ENCODE results near the gene RESF1. TPM values are rescaled to one million over a fixed set of nuclear protein-coding genes. Genes with fewer than 3 reads are reported as not detected.
A peak's percentile ranks its signal among the peaks of the same experiment; 100 is the strongest.

RESF1 gene
- polyA plus RNA-seq, 3 donors = 26.8 to 82.9 (median 32.7) TPM

DNA sequence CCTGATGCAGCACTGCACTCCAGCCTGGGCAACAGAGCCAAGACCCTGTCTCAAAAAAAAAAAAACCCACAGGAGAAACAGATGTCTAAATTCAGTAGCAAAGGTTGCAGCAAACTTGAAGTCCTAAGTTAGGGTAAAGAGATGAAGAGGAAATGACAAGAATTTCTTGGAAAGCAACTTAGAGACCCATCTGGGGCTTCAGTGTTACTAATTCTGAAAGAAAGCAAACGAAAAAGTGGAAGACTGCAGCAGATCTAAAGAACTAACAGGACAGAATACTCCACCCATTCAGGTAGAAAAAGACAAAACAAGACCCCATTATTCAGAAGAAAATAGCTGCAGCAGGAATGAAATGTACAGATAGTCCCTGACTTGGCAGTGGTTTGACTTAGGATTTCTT, 31.9 kb downstream of the RESF1 start:
- H3K36me3 Mint-ChIP-seq = peaks cover 48 to 82% of the 10 kb centered on the region in 2 donors
- no peaks in the 10 kb centered on the region for H3K79me2 ChIP-seq (ENCODE audit: insufficient read depth, low read length)
- intact Hi-C loops (cut with micrococcal nuclease) = no loop called here

DNA sequence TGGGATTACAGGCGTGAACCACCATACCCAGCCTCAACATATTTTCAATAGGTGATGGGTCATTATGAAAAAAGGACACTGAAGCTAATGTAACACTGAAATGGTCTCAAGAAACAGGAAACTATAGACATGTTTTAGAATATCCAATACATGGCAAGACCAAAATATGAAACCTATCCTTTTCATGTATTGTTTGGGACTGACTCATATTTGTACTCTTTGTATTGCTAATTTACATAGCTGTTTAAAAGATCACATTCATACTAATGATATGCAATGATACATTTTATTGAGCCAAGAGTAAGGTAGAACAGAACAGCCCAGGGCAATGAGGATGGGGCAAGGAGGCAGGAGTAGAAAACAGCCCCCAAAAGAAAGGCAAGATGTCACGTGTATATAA, 32.6 kb downstream of the RESF1 start:
- TF ChIP-seq, protein P1, sequence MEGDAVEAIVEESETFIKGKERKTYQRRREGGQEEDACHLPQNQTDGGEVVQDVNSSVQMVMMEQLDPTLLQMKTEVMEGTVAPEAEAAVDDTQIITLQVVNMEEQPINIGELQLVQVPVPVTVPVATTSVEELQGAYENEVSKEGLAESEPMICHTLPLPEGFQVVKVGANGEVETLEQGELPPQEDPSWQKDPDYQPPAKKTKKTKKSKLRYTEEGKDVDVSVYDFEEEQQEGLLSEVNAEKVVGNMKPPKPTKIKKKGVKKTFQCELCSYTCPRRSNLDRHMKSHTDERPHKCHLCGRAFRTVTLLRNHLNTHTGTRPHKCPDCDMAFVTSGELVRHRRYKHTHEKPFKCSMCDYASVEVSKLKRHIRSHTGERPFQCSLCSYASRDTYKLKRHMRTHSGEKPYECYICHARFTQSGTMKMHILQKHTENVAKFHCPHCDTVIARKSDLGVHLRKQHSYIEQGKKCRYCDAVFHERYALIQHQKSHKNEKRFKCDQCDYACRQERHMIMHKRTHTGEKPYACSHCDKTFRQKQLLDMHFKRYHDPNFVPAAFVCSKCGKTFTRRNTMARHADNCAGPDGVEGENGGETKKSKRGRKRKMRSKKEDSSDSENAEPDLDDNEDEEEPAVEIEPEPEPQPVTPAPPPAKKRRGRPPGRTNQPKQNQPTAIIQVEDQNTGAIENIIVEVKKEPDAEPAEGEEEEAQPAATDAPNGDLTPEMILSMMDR (IDR thresholded peaks at IDR 0.05) = no peak

More for the DNA sequence above, 31.9 kb downstream of the RESF1 start:
- Histone ChIP-seq H3K27me3 (ENCODE audit: control insufficient read depth in 2 of 2, insufficient read depth in 2 of 2, low read length in 2 of 2) (no peaks in the 10 kb centered on the region), H3K4me1 (ENCODE audit: control insufficient read depth in 1 of 2, insufficient read depth in 2 of 2, low read length in 2 of 2) (no peaks in the 10 kb centered on the region), H3K4me3 (replicated peaks in 1 of 3; ENCODE audit: low read depth in 2 of 3, low read length in 3 of 3) (no peak overlapping the region), H3K4me2 (replicated peaks; ENCODE audit: extremely low read depth, low read length, poor library complexity, severe bottlenecking) (no peak overlapping the region), H4K20me1 (ENCODE audit: insufficient read depth, low read length) (no peaks in the 10 kb centered on the region), H3K27ac (ENCODE audit: low read depth in 1 of 2, low read length in 2 of 2) (peak overlapping the region in 1 of 2 donors; percentile 29), H2AFZ (ENCODE audit: insufficient read depth, low read depth, low read length, poor library complexity, severe bottlenecking) (no peak overlapping the region), H3K9ac (ENCODE audit: insufficient read depth, low read length, poor library complexity, severe bottlenecking) (no peak overlapping the region), H3K9me3 (replicated peaks in 1 of 2; ENCODE audit: control insufficient read depth in 1 of 2, insufficient read depth in 1 of 2, low read length in 2 of 2) (peaks cover 11 to 33% of the 10 kb centered on the region in 2 donors), H3K36me3 (replicated peaks in 1 of 2; ENCODE audit: control insufficient read depth in 1 of 2, insufficient read depth in 2 of 2, low read length in 2 of 2) (peaks cover 23 to 91% of the 10 kb centered on the region in 2 donors)
- TF ChIP-seq, protein P1 (IDR thresholded peaks at IDR 0.05) = no peak
- Mint-ChIP-seq H3K27ac (peak overlapping the region in 2 of 7 donors; percentile 26 to 61), H3K4me1 (no peaks in the 10 kb centered on the region), H3K27me3 (ENCODE audit: low read depth in 3 of 3) (no peaks in the 10 kb centered on the region), H3K4me3 (no peak overlapping the region), H3K9me3 (peaks cover 8 to 38% (median 17%) of the 10 kb centered on the region in 7 donors)
- no CpG with 5 or more reads among the region's 1 CpG for WGBS (ENCODE audit: insufficient coverage)
- DNase-seq = no peak

More for the DNA sequence above, 32.6 kb downstream of the RESF1 start:
- WGBS (ENCODE audit: insufficient coverage) = no CpG with 5 or more reads among the region's 2 CpGs
- H3K36me3 ChIP-seq (replicated peaks in 1 of 2; ENCODE audit: control insufficient read depth in 1 of 2, insufficient read depth in 2 of 2, low read length in 2 of 2) = peaks cover 29 to 95% of the 10 kb centered on the region in 2 donors
- no peak overlapping the region for H3K4me2 ChIP-seq (replicated peaks; ENCODE audit: extremely low read depth, low read length, poor library complexity, severe bottlenecking)
- no peaks in the 10 kb centered on the region for H3K79me2 ChIP-seq (ENCODE audit: insufficient read depth, low read length)
- no peak overlapping the region for H3K4me3 Mint-ChIP-seq
- peaks cover 7 to 33% of the 10 kb centered on the region in 2 donors for H3K9me3 ChIP-seq (replicated peaks in 1 of 2; ENCODE audit: control insufficient read depth in 1 of 2, insufficient read depth in 1 of 2, low read length in 2 of 2)
- no peaks in the 10 kb centered on the region for H3K4me1 Mint-ChIP-seq
- no peaks in the 10 kb centered on the region for H3K27me3 ChIP-seq (ENCODE audit: control insufficient read depth in 2 of 2, insufficient read depth in 2 of 2, low read length in 2 of 2)
- peaks cover 48 to 86% of the 10 kb centered on the region in 2 donors for H3K36me3 Mint-ChIP-seq
- H3K27me3 Mint-ChIP-seq (ENCODE audit: low read depth in 3 of 3) = no peaks in the 10 kb centered on the region
- no peaks in the 10 kb centered on the region for H4K20me1 ChIP-seq (ENCODE audit: insufficient read depth, low read length)
- H3K27ac Mint-ChIP-seq = peak overlapping the region in 1 of 7 donors; percentile 63
- H3K9ac ChIP-seq (ENCODE audit: insufficient read depth, low read length, poor library complexity, severe bottlenecking) = no peak overlapping the region
- no peaks in the 10 kb centered on the region for H3K4me1 ChIP-seq (ENCODE audit: control insufficient read depth in 1 of 2, insufficient read depth in 2 of 2, low read length in 2 of 2)
- peak overlapping the region in 1 of 2 donors; percentile 29 for H3K27ac ChIP-seq (ENCODE audit: low read depth in 1 of 2, low read length in 2 of 2)
- H3K4me3 ChIP-seq (replicated peaks in 1 of 3; ENCODE audit: low read depth in 2 of 3, low read length in 3 of 3) = no peak overlapping the region
- no peak for DNase-seq
- intact Hi-C loops (cut with micrococcal nuclease) = no loop called here
- peaks cover 8 to 32% (median 15%) of the 10 kb centered on the region in 7 donors for H3K9me3 Mint-ChIP-seq
- H2AFZ ChIP-seq (ENCODE audit: insufficient read depth, low read depth, low read length, poor library complexity, severe bottlenecking) = no peak overlapping the region
